Choroid plexus epithelial cell (primary cell): ENCODE measurements around the gene BBLN.

ENCODE experiments used
- DNase-seq: peaks from one replicate; pipeline ENCODE4 v3.0.0-alpha.2; 2010; ENCODE audit warnings: low read depth
- H3K4me3 ChIP-seq: 2 replicates; pipeline ENCODE4 v1.5.1; 2011; ENCODE audit warnings: low read depth, mild to moderate bottlenecking, control low read depth, low read length, moderate library complexity
- TF ChIP-seq, protein P1 (sequence below): conservative IDR thresholded peaks from 2 replicates; pipeline ENCODE4 v1.5.1; 2011; ENCODE audit warnings: low read depth, mild to moderate bottlenecking, control low read depth, inconsistent platforms, low read length, moderate library complexity

BBLN gene

DNA sequence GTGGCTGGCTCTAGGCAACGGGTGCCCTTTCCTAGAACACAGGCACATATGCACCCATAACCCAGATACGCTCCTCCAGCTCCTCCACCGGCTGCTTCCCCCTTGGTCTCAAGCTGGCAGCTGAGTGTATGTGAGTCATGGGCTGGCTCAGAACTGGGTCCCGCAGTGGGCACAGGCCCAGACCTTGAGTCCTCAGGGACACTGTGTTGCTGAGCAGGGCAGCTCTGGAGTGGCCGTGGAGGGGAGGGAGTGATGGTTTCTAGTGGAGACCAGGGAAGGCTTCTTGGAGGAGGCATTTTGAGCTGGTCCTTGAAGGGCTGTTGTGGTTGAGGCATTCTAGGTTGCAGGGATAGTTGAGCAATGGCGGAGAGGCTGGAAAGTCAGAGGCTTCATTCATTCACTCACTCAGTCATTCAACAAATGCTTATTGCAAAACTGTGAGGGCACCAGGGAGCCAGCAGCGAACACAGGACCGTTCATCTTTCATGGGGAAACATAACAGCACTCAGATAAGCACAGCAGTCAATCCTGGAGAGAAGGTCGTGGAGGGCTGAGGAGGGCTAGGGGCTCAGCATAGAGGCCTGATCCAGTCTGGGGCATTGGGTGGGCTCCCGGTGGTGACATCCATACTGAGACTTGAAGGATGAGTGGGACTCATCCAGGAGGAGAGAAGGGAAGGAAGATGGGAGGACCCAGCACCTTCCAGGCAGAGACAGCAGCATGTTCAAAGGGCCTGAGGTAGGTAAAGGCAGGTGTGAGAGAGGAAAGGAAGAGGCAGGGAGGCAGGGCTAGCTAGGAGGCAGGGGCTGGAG is 2.4 kb downstream of the BBLN start:
- DNase-seq = no peak
- TF ChIP-seq, protein P1, sequence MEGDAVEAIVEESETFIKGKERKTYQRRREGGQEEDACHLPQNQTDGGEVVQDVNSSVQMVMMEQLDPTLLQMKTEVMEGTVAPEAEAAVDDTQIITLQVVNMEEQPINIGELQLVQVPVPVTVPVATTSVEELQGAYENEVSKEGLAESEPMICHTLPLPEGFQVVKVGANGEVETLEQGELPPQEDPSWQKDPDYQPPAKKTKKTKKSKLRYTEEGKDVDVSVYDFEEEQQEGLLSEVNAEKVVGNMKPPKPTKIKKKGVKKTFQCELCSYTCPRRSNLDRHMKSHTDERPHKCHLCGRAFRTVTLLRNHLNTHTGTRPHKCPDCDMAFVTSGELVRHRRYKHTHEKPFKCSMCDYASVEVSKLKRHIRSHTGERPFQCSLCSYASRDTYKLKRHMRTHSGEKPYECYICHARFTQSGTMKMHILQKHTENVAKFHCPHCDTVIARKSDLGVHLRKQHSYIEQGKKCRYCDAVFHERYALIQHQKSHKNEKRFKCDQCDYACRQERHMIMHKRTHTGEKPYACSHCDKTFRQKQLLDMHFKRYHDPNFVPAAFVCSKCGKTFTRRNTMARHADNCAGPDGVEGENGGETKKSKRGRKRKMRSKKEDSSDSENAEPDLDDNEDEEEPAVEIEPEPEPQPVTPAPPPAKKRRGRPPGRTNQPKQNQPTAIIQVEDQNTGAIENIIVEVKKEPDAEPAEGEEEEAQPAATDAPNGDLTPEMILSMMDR = no peak

DNA sequence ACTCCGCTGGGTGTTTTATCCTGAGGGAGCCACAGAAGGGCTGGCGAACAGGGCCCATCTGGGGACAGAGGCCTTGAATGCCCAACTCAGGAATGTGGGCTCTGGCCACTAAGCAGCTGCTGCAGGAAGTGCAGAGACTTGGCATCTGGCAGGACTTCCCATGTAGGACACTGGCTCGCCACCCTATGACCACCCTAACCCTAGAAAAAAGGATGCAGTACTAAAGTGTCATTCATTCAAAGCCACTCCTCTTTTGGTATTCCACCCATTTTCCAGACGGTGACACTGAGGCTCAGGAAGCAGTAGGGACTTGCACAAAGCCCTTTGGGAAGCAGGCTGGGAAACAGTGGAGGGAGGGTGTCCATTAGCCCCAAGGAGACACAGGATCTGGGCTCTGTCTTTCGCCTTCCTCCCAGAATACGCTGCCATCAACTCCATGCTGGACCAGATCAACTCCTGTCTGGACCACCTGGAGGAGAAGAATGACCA is 3.0 kb downstream of the BBLN start:
- no peak for DNase-seq
- TF ChIP-seq, protein P1 = no peak
- no peak overlapping the region for H3K4me3 ChIP-seq

More for the DNA sequence above, 2.4 kb downstream of the BBLN start:
- no peak overlapping the region for H3K4me3 ChIP-seq

DNA sequence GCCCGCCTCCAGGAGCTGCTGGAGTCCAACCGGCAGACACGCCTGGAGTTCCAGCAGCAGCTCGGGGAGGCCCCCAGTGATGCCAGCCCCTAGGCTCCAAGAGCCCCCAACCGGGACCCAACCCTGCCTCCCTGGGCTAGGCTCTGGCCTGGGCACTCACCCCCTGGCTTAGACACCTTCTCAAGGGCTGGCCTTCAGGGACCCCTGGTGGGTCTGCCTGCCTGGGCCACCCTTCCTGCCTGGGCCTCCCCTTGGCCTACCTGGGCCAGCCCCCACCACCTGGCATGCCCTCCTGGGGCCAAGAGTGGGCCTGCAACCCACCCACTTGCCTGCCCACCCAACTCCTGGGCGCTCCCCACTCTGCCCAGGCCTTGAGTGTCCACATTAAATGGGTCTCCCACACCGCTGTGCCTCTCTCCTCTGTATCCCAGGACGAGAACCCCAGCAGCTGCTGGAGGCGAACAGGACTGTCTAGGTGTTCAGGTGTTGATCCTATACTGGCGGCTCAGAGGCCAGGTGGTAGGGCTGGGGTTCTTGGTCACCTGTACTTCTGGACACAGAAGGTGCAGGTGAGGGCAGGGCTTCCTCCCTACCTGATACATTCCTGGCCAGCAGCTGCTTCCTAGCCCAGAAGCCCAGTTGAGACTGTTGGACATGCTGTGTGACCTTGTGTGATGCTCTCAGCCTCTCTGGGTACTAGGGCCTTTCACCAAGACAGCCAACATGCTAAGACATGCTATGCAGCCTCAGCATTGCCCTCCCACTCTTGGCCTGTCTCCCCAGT is 3.6 kb downstream of the BBLN start:
- TF ChIP-seq, protein P1 = no peak

DNA sequence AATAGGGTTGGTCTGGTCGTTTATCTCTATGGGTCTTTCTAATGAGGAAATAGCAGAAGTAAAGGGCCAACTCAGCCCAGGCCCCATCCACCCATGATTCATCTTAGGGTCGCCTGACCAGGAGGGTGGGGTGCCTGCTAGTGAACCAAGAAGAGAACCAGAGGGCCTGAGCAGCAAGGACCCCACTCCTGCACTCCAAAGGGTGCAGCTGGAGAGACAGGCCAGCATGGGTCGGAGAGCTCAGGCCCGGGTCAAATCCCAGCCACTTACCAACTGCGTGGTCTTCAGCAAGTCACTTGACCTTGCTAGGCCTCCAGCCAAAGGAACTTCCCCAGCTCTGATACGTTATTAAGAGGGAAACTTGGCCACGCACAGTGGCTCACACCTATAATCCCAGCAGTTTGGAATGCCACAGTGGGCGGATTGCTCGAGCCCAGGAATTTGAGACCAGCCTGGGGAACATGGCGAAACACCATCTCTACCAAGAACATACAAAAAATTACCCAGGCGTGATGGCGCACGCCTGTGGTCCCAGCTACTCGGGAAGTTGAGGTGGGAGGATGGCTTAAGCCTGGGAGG is 4.3 kb downstream of the BBLN start:
- DNase-seq = no peak
- H3K4me3 ChIP-seq = no peak overlapping the region
- TF ChIP-seq, protein P1 = no peak

More for the DNA sequence above, 3.6 kb downstream of the BBLN start:
- no peak overlapping the region for H3K4me3 ChIP-seq
- DNase-seq = no peak

DNA sequence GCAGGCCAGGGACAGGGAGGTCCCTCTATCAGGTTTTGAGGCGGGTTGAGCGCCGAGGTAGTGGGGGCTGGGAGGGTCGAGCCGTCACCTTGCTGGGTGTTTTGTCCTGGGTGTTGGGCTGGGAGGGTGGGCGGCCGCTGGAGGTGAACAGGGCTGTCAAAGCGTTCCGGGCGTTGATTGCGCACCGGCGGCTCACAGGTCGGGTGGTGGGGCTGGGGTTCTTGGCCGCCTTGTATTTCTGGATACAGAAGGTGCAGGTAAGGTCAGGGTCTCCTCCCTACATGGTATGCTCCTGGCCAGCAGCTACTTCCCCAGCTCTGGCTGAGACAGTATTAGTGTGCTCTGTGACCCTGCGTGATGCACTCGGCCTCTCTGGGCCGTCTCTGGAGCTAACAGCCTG is 6.1 kb downstream of the BBLN start:
- no peak overlapping the region for H3K4me3 ChIP-seq
- TF ChIP-seq, protein P1 = no peak
- DNase-seq = no peak

DNA sequence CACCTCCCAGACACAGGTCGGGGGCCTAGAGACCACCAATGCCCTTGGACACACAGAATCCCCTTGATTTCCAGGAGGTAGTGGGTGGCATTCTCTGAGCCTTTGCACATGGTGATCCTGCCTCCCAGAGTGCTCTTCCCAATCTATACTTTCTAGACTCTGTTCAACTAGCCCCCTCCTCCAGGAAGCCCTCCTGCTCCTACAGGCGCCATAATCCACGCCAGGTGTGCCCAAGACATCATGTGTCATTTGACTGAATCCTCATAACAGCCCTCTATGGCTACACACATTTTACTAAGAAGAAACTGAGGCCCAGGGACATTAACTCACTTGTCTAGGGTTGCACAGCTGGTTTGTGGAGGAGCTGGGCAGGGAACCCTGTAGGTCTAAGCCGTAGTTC is 7.1 kb downstream of the BBLN start:
- TF ChIP-seq, protein P1 = no peak
- H3K4me3 ChIP-seq = no peak overlapping the region
- no peak for DNase-seq
